GM19099 (cell line): ENCODE data around the gene CYP20A1.

Experiments
- POLR2A ChIP-seq: IDR thresholded peaks from 3 replicates; pipeline ENCODE4 v1.6.1; 2011; ENCODE audit warnings: low read depth; ENCODE audit not compliant: insufficient read length; ENCODE audit errors: extremely low read depth

Gene CYP20A1

GRCh38 chr2:203344667-203345066 lies 105.8 kb downstream of the CYP20A1 start:
- TF ChIP-seq POLR2A: no peak

GRCh38 chr2:203346612-203347011 lies 107.8 kb downstream of the CYP20A1 start:
- no peak for TF ChIP-seq POLR2A

GRCh38 chr2:203347375-203347774 lies 108.6 kb downstream of the CYP20A1 start:
- no peak for TF ChIP-seq POLR2A

GRCh38 chr2:203352604-203353255 lies 113.9 kb downstream of the CYP20A1 start:
- no peak for TF ChIP-seq POLR2A

- TF ChIP-seq POLR2A: no peak
Measured at GRCh38 chr2:203354966-203355365, 116.1 kb downstream of the CYP20A1 start.
